ENCODE measurements around the gene RNF175. TPM values are rescaled to one million over a fixed set of nuclear protein-coding genes. Genes with fewer than 3 reads are reported as not detected.

The RNF175 gene
- total and polyA plus RNA-seq, 2 experiments from 2014 or later, result 1.4 to 1.9 TPM

- Histone ChIP-seq H3K27me3 (no peaks in the 10 kb centered on the region), H3K4me1 (ENCODE audit: low read depth) (no peaks in the 10 kb centered on the region)
Observed at GRCh38 chr4:153745651-153746050, 14.2 kb downstream of the RNF175 start.

GRCh38 chr4:153741541-153741940 lies 18.3 kb downstream of the RNF175 start:
- Histone ChIP-seq H3K36me3 (no peaks in the 10 kb centered on the region), H3K4me1 (ENCODE audit: low read depth) (no peaks in the 10 kb centered on the region), H3K27ac (no peak overlapping the region), H3K27me3 (no peaks in the 10 kb centered on the region), H3K4me3 (no peak overlapping the region), H3K9me3 (ENCODE audit: low read depth) (no peaks in the 10 kb centered on the region)
- no peak for TF ChIP-seq CTCF (IDR thresholded peaks at IDR 0.05; ENCODE audit: low read depth, low read length)
- DNase-seq (ENCODE audit: low read depth in 1 of 2, low spot score in 1 of 2), result no peak

More at GRCh38 chr4:153745651-153746050, 14.2 kb downstream of the RNF175 start:
- H3K27ac ChIP-seq, result no peak overlapping the region
- H3K36me3 ChIP-seq, result no peaks in the 10 kb centered on the region
- H3K9me3 ChIP-seq (ENCODE audit: low read depth), result no peaks in the 10 kb centered on the region
- no peak for TF ChIP-seq CTCF (IDR thresholded peaks at IDR 0.05; ENCODE audit: low read depth, low read length)
- no peak overlapping the region for H3K4me3 ChIP-seq
- DNase-seq (ENCODE audit: low read depth in 1 of 2, low spot score in 1 of 2), result no peak

GRCh38 chr4:153735906-153736461 lies 23.8 kb downstream of the RNF175 start:
- no peaks in the 10 kb centered on the region for H3K4me1 ChIP-seq (ENCODE audit: low read depth)
- no peaks in the 10 kb centered on the region for H3K36me3 ChIP-seq
- peak in 1 of 2 donors; percentile 17 for DNase-seq (ENCODE audit: low read depth in 1 of 2, low spot score in 1 of 2)
- no peaks in the 10 kb centered on the region for H3K9me3 ChIP-seq (ENCODE audit: low read depth)
- H3K4me3 ChIP-seq, result no peak overlapping the region
- H3K27me3 ChIP-seq, result no peaks in the 10 kb centered on the region
- TF ChIP-seq CTCF (IDR thresholded peaks at IDR 0.05; ENCODE audit: low read depth, low read length), result no peak
- no peak overlapping the region for H3K27ac ChIP-seq

GRCh38 chr4:153733751-153734448 lies 25.9 kb downstream of the RNF175 start:
- Histone ChIP-seq H3K27me3 (no peaks in the 10 kb centered on the region), H3K4me1 (ENCODE audit: low read depth) (no peaks in the 10 kb centered on the region), H3K4me3 (no peak overlapping the region), H3K9me3 (ENCODE audit: low read depth) (no peaks in the 10 kb centered on the region), H3K27ac (no peak overlapping the region), H3K36me3 (no peaks in the 10 kb centered on the region)
- DNase-seq (ENCODE audit: low read depth in 1 of 2, low spot score in 1 of 2), result no peak
- TF ChIP-seq CTCF (IDR thresholded peaks at IDR 0.05; ENCODE audit: low read depth, low read length), result no peak

- Histone ChIP-seq H3K36me3 (no peaks in the 10 kb centered on the region), H3K27ac (no peak overlapping the region), H3K4me1 (ENCODE audit: low read depth) (no peaks in the 10 kb centered on the region), H3K4me3 (no peak overlapping the region), H3K9me3 (ENCODE audit: low read depth) (no peaks in the 10 kb centered on the region), H3K27me3 (no peaks in the 10 kb centered on the region)
- no peak for TF ChIP-seq CTCF (IDR thresholded peaks at IDR 0.05; ENCODE audit: low read depth, low read length)
- peak in 1 of 2 donors; percentile 86 for DNase-seq (ENCODE audit: low read depth in 1 of 2, low spot score in 1 of 2)
Observed at GRCh38 chr4:153731239-153731638, 28.6 kb downstream of the RNF175 start.

All from cardiac muscle cell (in vitro differentiated cells and primary cell).